ENCODE results near the gene DSCAML1.

DSCAML1 gene

GRCh38 chr11:117563556-117563955, 233.5 kb downstream of the DSCAML1 start:
- no peak for DNase-seq (ENCODE audit: low spot score)
- in situ Hi-C loops (cut with MboI; ENCODE audit: low pct_unique_long_range_greater_than_20kb, low sequenced_read_pairs, unreplicated experiment) = no loop called here
- TF ChIP-seq, protein P1, sequence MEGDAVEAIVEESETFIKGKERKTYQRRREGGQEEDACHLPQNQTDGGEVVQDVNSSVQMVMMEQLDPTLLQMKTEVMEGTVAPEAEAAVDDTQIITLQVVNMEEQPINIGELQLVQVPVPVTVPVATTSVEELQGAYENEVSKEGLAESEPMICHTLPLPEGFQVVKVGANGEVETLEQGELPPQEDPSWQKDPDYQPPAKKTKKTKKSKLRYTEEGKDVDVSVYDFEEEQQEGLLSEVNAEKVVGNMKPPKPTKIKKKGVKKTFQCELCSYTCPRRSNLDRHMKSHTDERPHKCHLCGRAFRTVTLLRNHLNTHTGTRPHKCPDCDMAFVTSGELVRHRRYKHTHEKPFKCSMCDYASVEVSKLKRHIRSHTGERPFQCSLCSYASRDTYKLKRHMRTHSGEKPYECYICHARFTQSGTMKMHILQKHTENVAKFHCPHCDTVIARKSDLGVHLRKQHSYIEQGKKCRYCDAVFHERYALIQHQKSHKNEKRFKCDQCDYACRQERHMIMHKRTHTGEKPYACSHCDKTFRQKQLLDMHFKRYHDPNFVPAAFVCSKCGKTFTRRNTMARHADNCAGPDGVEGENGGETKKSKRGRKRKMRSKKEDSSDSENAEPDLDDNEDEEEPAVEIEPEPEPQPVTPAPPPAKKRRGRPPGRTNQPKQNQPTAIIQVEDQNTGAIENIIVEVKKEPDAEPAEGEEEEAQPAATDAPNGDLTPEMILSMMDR (IDR thresholded peaks at IDR 0.05; ENCODE audit: extremely low read depth, insufficient read depth, missing control alignments) = no peak

DNA sequence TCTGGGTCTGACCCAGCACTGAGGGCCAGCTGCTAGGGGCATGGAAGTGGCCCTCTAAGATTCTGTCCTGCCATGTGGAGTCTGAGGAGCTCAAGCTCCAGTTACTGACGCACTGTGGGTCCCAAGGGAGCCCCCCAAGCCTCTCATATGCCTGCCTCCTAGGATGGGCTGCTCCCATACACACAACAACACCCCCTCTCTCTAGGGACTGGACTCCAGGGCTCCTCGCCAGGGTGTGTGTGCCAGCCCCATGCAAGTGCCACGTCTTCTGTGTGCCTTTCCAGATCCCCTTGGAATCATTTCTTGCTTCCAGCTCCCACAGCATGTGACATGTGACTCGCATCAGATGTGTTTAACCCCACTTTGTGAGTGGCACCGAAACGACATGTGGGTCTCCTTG, 234.9 kb downstream of the DSCAML1 start:
- TF ChIP-seq, protein P1 (IDR thresholded peaks at IDR 0.05; ENCODE audit: extremely low read depth, insufficient read depth, missing control alignments) = no peak
- DNase-seq (ENCODE audit: low spot score) = no peak
- in situ Hi-C loops (cut with MboI; ENCODE audit: low pct_unique_long_range_greater_than_20kb, low sequenced_read_pairs, unreplicated experiment) = no loop called here

- no peak for DNase-seq (ENCODE audit: low spot score)
- in situ Hi-C loops (cut with MboI; ENCODE audit: low pct_unique_long_range_greater_than_20kb, low sequenced_read_pairs, unreplicated experiment) = no loop called here
- TF ChIP-seq, protein P1 (IDR thresholded peaks at IDR 0.05; ENCODE audit: extremely low read depth, insufficient read depth, missing control alignments) = no peak
These were observed 236.1 kb downstream of the DSCAML1 start for GRCh38 chr11:117560780-117561530.

- in situ Hi-C loops (cut with MboI; ENCODE audit: low pct_unique_long_range_greater_than_20kb, low sequenced_read_pairs, unreplicated experiment) = no loop called here
These were observed 237.3 kb downstream of the DSCAML1 start for GRCh38 chr11:117559698-117560097.

GRCh38 chr11:117557361-117557760, 239.7 kb downstream of the DSCAML1 start:
- in situ Hi-C loops (cut with MboI; ENCODE audit: low pct_unique_long_range_greater_than_20kb, low sequenced_read_pairs, unreplicated experiment) = no loop called here

More at GRCh38 chr11:117559698-117560097, 237.3 kb downstream of the DSCAML1 start:
- TF ChIP-seq, protein P1 (IDR thresholded peaks at IDR 0.05; ENCODE audit: extremely low read depth, insufficient read depth, missing control alignments) = no peak
- DNase-seq (ENCODE audit: low spot score) = no peak

GRCh38 chr11:117554601-117555333, 242.2 kb downstream of the DSCAML1 start:
- in situ Hi-C loops (cut with MboI; ENCODE audit: low pct_unique_long_range_greater_than_20kb, low sequenced_read_pairs, unreplicated experiment) = no loop called here
- TF ChIP-seq, protein P1 (IDR thresholded peaks at IDR 0.05; ENCODE audit: extremely low read depth, insufficient read depth, missing control alignments) = no peak
- no peak for DNase-seq (ENCODE audit: low spot score)

More at GRCh38 chr11:117557361-117557760, 239.7 kb downstream of the DSCAML1 start:
- no peak for DNase-seq (ENCODE audit: low spot score)
- TF ChIP-seq, protein P1 (IDR thresholded peaks at IDR 0.05; ENCODE audit: extremely low read depth, insufficient read depth, missing control alignments) = no peak
